H1 (cell line): ENCODE data around the gene ATP4A. TPM values are rescaled to one million over a fixed set of nuclear protein-coding genes. Genes with fewer than 3 reads are reported as not detected.
"Not testable (repeated sequence)": the region's sequence is repeated elsewhere in the genome, so short reads cannot be mapped to it uniquely, and the experiment has no call there.

Experiments
- CTCF ChIA-PET: fragments of 300-600 bp; sonication (Branson Sonifier 250); formaldehyde crosslinking; loops from one replicate; lab custom pipeline; 2021; ENCODE audit not compliant: partially characterized antibody; lab: Charles Lee
- POLR2A ChIA-PET: fragments of 300-600 bp; sonication (Branson Sonifier 250); formaldehyde crosslinking; loops from one replicate; lab custom pipeline; 2021; ENCODE audit warnings: inconsistent platforms; ENCODE audit not compliant: partially characterized antibody; lab: Charles Lee
- DNase-seq, 2 experiments: peaks; one replicate each; pipeline versions ENCODE4 v3.0.0 to v3.0.0-alpha.2; 2010 to 2022; ENCODE audit warnings: low spot score in 2 of 2, low read depth in 1 of 2, mixed read lengths in 1 of 2
- FAIRE-seq: peaks from 2 replicates; lab custom pipeline; 2011; peaks lifted over from hg19 to GRCh38; lab: Jason Lieb, UNC
- H2AFZ ChIP-seq: 2 replicates; pipeline ENCODE4 v1.8.1; 2012; ENCODE audit warnings: low read length, inconsistent platforms
- H2AK5ac ChIP-seq: 2 replicates; pipeline ENCODE4 v1.6.1; 2013; ENCODE audit warnings: low read depth, low read length
- H2BK120ac ChIP-seq: replicated peaks from 2 replicates; pipeline ENCODE3; 2013; ENCODE audit warnings: low read depth, low read length, inconsistent platforms
- H2BK12ac ChIP-seq: 2 replicates; pipeline ENCODE4 v1.6.1; 2013; ENCODE audit warnings: low read depth, low read length
- H2BK15ac ChIP-seq: 2 replicates; pipeline ENCODE4 v1.6.1; 2013; ENCODE audit warnings: low read length
- H2BK20ac ChIP-seq: 2 replicates; pipeline ENCODE4 v1.6.1; 2013; ENCODE audit warnings: low read length
- H2BK5ac ChIP-seq: 2 replicates; pipeline ENCODE4 v1.6.1; 2013; ENCODE audit warnings: low read depth, low read length
- H3K14ac ChIP-seq: 2 replicates; pipeline ENCODE4 v1.6.1; 2013; ENCODE audit warnings: inconsistent platforms; ENCODE audit not compliant: insufficient read length
- H3K18ac ChIP-seq: 2 replicates; pipeline ENCODE4 v1.6.1; 2013; ENCODE audit warnings: low read length; ENCODE audit errors: extremely low read depth
- H3K23ac ChIP-seq: 2 replicates; pipeline ENCODE4 v1.6.1; 2013; ENCODE audit warnings: inconsistent platforms; ENCODE audit not compliant: insufficient read length
- H3K23me2 ChIP-seq: 2 replicates; pipeline ENCODE4 v1.6.1; 2013; ENCODE audit warnings: low read depth, low read length
- H3K27ac ChIP-seq: 2 replicates; pipeline ENCODE4 v1.6.1; 2011; ENCODE audit warnings: low read depth, low read length, inconsistent platforms
- H3K27me3 ChIP-seq, 4 experiments: replicated peaks in 1 of 4; 1 replicate in 1 of 4; 2 replicates in 3 of 4; pipeline versions ENCODE4 v1.6.1 to v1.8.1; 2011 to 2013; ENCODE audit warnings: low read length in 3 of 4, mild to moderate bottlenecking in 3 of 4, inconsistent platforms in 2 of 4, mixed read lengths in 2 of 4, moderate library complexity in 1 of 4; ENCODE audit not compliant: control insufficient read depth in 3 of 4, insufficient read depth in 3 of 4; ENCODE audit errors: extremely low read depth in 1 of 4
- H3K36me3 ChIP-seq, 4 experiments: 2 replicates each; pipeline versions ENCODE4 v1.6.1 to v1.8.1; 2011 to 2013; ENCODE audit warnings: mild to moderate bottlenecking in 4 of 4, low read length in 3 of 4, moderate library complexity in 2 of 4, control low read depth in 1 of 4, inconsistent platforms in 1 of 4; ENCODE audit not compliant: insufficient read depth in 4 of 4, control insufficient read depth in 2 of 4
- H3K4ac ChIP-seq: replicated peaks from 2 replicates; pipeline ENCODE3; 2013; ENCODE audit warnings: low read length, low read depth, mixed read lengths, inconsistent platforms; ENCODE audit not compliant: insufficient read length
- H3K4me1 ChIP-seq, 4 experiments: replicated peaks in 1 of 4; 1 replicate in 1 of 4; 2 replicates in 3 of 4; pipeline versions ENCODE4 v1.6.1 to v1.8.1; 2011 to 2013; ENCODE audit warnings: low read length in 3 of 4, inconsistent platforms in 2 of 4, mixed read lengths in 1 of 4; ENCODE audit not compliant: insufficient read depth in 4 of 4, control insufficient read depth in 3 of 4
- H3K4me2 ChIP-seq, 2 experiments: 2 replicates each; pipeline versions ENCODE4 v1.6.1 to v1.8.1; 2011 to 2013; ENCODE audit warnings: low read depth in 2 of 2, low read length in 2 of 2, control low read depth in 1 of 2, inconsistent platforms in 1 of 2, mild to moderate bottlenecking in 1 of 2; ENCODE audit not compliant: insufficient read depth in 1 of 2
- H3K4me3 ChIP-seq, 4 experiments: fragments of 200-600, 300-600 bp in 1 of 4; sonication (generic), shearing (Covaris generic), sonication (Bioruptor Twin) in 1 of 4; 2 replicates each; pipeline versions ENCODE4 v1.5.1 to v1.8.1; 2011 to 2016; ENCODE audit warnings: low read length in 4 of 4, low read depth in 3 of 4, control low read depth in 2 of 4, inconsistent platforms in 2 of 4, mild to moderate bottlenecking in 2 of 4, mixed read lengths in 1 of 4, moderate library complexity in 1 of 4; ENCODE audit not compliant: insufficient read depth in 2 of 4; ENCODE audit errors: extremely low read depth in 1 of 4
- H3K56ac ChIP-seq: replicated peaks from 2 replicates; pipeline ENCODE3; 2013; ENCODE audit warnings: low read depth, mild to moderate bottlenecking, mixed read lengths, low read length, inconsistent platforms; ENCODE audit not compliant: insufficient read length
- H3K79me1 ChIP-seq: 2 replicates; pipeline ENCODE4 v1.6.1; 2013; ENCODE audit warnings: low read depth, low read length, control low read depth
- H3K79me2 ChIP-seq, 2 experiments: 2 replicates each; pipeline versions ENCODE4 v1.6.1 to v1.8.1; 2012 to 2013; ENCODE audit warnings: low read length in 2 of 2, mild to moderate bottlenecking in 2 of 2, inconsistent platforms in 1 of 2; ENCODE audit not compliant: insufficient read depth in 2 of 2, control insufficient read depth in 1 of 2
- H3K9ac ChIP-seq, 4 experiments: replicated peaks in 1 of 4; 1 replicate in 1 of 4; 2 replicates in 3 of 4; pipeline versions ENCODE4 v1.6.1 to v1.8.1; 2011 to 2013; ENCODE audit warnings: low read depth in 3 of 4, low read length in 3 of 4, control low read depth in 2 of 4, mild to moderate bottlenecking in 2 of 4, moderate library complexity in 2 of 4, inconsistent platforms in 1 of 4; ENCODE audit errors: extremely low read depth in 1 of 4
- H3K9me3 ChIP-seq, 2 experiments: 2 replicates each; pipeline versions ENCODE4 v1.6.1 to v1.8.1; 2012 to 2013; ENCODE audit warnings: mild to moderate bottlenecking in 2 of 2, moderate library complexity in 2 of 2, control low read depth in 1 of 2, inconsistent platforms in 1 of 2, low read depth in 1 of 2, low read length in 1 of 2, mixed read lengths in 1 of 2; ENCODE audit not compliant: insufficient read depth in 2 of 2
- H4K20me1 ChIP-seq, 2 experiments: replicated peaks in 1 of 2; 2 replicates each; pipeline versions ENCODE3 to v1.8.1; 2011 to 2013; ENCODE audit warnings: inconsistent platforms in 2 of 2, low read length in 2 of 2, mild to moderate bottlenecking in 1 of 2; ENCODE audit not compliant: insufficient read depth in 2 of 2, control insufficient read depth in 1 of 2
- H4K5ac ChIP-seq: 2 replicates; pipeline ENCODE4 v1.6.1; 2013; ENCODE audit warnings: low read length, low read depth, mixed read lengths, inconsistent platforms; ENCODE audit not compliant: insufficient read length
- H4K8ac ChIP-seq: 2 replicates; pipeline ENCODE4 v1.8.0; 2013; ENCODE audit warnings: mild to moderate bottlenecking, moderate library complexity, low read length, inconsistent platforms; ENCODE audit not compliant: insufficient read depth; ENCODE audit errors: extremely low read depth
- H4K91ac ChIP-seq: replicated peaks from 2 replicates; pipeline ENCODE3; 2013; ENCODE audit warnings: low read length, mixed read lengths, inconsistent platforms; ENCODE audit not compliant: insufficient read length
- JUND ChIP-seq: IDR thresholded peaks from 2 replicates; pipeline ENCODE4 v1.6.1; 2011; ENCODE audit warnings: mild to moderate bottlenecking, improper control_type of control experiment, low read length
- MAX ChIP-seq: IDR thresholded peaks from 2 replicates; pipeline ENCODE4 v1.6.1; 2012; ENCODE audit warnings: inconsistent platforms
- SIX5 ChIP-seq: IDR thresholded peaks from 2 replicates; pipeline ENCODE4 v1.6.1; 2011; ENCODE audit warnings: mild to moderate bottlenecking, low read depth, low read length
- whole genome bisulfite sequencing, 2 experiments: shearing (Covaris generic) in 1 of 2; methylation state at CpG; one replicate each; pipeline versions ENCODE4 v1.1.6 to v1.1.7; 2013 to 2015; ENCODE audit warnings: low lambda C conversion rate in 2 of 2, mixed read lengths in 2 of 2, inconsistent platforms in 1 of 2, low coverage in 1 of 2, missing lambda C conversion rate in 1 of 2; ENCODE audit not compliant: insufficient replicate concordance in 2 of 2, insufficient coverage in 1 of 2, insufficient read length in 1 of 2; ENCODE audit errors: extremely low coverage in 1 of 2, missing lambda C conversion rate in 1 of 2; 5-methylcytosine and 5-hydroxymethylcytosine counted together
- polyA plus RNA-seq, 7 experiments: library from polyadenylated mRNA; depleted of rRNA in 3 of 7; stranded (reverse) in 5 of 7; unstranded in 2 of 7; fragments of >200 nt in 5 of 7; fragments of 200-250 nt in 2 of 7; gene quantifications; 1 replicate in 5 of 7; 2 replicates in 1 of 7; 4 replicates in 1 of 7; pipeline versions ENCODE4 v1.2.1 to v1.2.3, GENCODE V29; 2011 to 2013; ENCODE audit warnings: missing spikeins in 2 of 7, mixed read lengths in 2 of 7
- total RNA-seq: library from RNA; stranded (reverse); fragmentation: NEBNext Ultra II Directional; extraction: Animal tissue kit (Norgen Biotek cat#: 25700); gene quantifications from 2 replicates; pipeline ENCODE4 v1.2.1, GENCODE V29; 2021

Gene ATP4A
- total and polyA plus RNA-seq, 2 of the 8 experiments (the other 6 are each of a cell fraction or from before 2014, with no cell fraction given): 0.50 to 1.2 TPM

- TF ChIP-seq MAX (no peak), SIX5 (no peak), JUND (no peak)
These were observed 44.2 kb upstream of the ATP4A start (continued) for GRCh38 chr19:35607661-35608060.

GRCh38 chr19:35607170-35607569 is 43.7 kb upstream of the ATP4A start:
- H3K36me3 ChIP-seq, H3K79me2 ChIP-seq, DNase-seq, H3K79me1 ChIP-seq, H4K20me1 ChIP-seq, H2AK5ac ChIP-seq, POLR2A ChIA-PET, H2AFZ ChIP-seq, H2BK15ac ChIP-seq, H3K23ac ChIP-seq, H3K27ac ChIP-seq, H3K27me3 ChIP-seq, H3K4me3 ChIP-seq, H3K14ac ChIP-seq, H3K56ac ChIP-seq, H2BK5ac ChIP-seq, FAIRE-seq, H4K5ac ChIP-seq, H3K4me1 ChIP-seq, H4K8ac ChIP-seq, H3K4ac ChIP-seq, H3K23me2 ChIP-seq, H3K4me2 ChIP-seq, H3K9ac ChIP-seq, H4K91ac ChIP-seq, H2BK120ac ChIP-seq, H2BK20ac ChIP-seq, H3K18ac ChIP-seq, H2BK12ac ChIP-seq, H3K9me3 ChIP-seq: not testable (repeated sequence)
- CTCF ChIA-PET: interaction anchor here (0.8 to 1.8 kb wide), 3 partner anchors 14 to 51 kb away, joined by 3 to 4 read pairs (median 4); no protein-coding TSS in a partner anchor
- 85% methylated on average over 8 of the region's 8 CpGs; no CpG with 5 or more reads in 1 of the 2 experiments for WGBS, 2 experiments
